EH (cell line): Measurements from ENCODE around the gene ADAMTS17.
"Not testable (repeated sequence)": the region's sequence is repeated elsewhere in the genome, so short reads cannot be mapped to it uniquely, and the experiment has no call there.

Source experiments
- DNase-seq: peaks from one replicate; pipeline ENCODE4 v3.0.0-alpha.2; 2015; ENCODE audit warnings: low read depth

ADAMTS17 gene

DNA sequence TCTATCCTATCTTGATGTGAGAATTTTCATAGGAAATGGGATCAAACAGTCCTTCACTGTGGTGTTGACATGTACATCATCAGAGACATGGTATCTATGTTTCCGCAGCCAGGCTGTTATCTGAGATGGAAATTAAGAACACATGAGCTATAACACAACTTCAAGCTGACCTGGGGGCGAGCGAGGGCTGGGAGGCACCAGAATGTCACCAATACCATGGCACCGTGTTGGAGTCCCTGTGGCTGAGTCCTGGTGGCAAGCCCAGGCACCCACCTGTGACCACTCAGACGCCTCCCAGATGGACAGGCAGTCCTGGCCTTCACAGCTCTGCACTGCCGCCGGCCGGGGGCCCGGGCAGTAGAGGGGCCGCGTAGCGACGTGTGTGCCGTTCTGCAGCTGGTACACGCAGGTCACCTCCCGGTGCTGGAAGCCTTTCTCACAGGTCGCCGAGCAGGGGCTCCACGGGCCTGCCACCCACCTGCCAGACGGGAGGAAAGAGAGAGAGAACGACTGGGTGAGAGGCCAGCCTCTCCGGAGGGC, 344.6 kb downstream of the ADAMTS17 start:
- DNase-seq, result no peak

DNA sequence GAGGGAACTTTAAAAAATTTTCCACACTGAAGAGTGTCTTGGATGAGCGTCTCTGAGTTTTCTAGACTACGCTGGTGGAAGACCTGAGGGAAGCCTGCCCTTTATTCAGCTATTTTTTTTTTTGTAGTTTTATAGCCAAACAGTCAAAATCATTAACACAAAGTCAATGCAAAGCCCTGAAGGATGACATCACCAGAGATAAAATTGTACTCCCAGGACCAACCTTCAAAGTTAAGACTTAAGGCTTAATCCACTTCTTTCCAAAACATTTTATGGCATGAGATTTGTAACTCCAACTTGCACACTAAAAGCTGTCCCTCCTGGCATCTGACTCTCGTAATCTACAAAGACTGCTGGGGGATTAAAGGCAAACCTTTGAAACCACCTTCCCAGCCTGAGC, 345.1 kb downstream of the ADAMTS17 start:
- DNase-seq, result no peak

DNA sequence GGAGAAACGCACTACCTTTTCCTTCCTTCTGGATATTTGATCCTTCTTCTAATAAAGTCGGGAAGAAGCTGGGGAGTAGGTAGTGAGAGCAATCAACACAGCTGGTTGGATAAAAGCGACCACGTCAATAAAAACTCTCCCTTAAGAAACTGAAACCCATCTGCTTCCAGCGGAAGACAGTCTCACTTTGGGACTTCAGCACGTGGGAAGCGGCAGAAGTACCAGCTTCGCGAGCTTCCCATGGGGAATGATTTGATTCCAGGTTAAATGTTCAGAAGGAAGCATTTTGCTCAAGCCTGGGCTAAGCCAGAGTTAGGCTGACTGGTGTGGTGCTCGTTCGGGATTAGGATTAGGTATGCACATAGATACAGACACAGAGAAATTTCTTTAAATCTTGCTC, 346.2 kb downstream of the ADAMTS17 start:
- DNase-seq, result no peak

DNA sequence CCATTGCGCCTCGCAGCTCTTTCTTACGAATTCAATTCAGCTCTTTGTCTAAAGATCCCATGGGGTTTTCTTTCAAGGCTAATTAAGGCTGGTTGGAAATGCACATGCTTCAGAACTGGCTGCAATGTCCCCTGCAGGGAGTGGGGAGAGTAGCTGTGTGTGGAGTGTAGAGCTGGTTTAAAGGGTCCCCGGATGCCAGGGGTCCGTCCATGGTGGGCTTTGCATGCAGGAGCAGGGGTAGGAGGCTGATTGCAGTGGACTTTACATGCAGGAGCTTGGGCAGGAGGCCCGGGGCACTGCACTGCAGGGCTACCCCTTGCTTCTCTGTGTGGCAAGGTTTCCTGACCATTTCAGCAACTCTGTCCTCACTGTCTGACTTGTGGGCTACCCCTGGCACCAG, 346.9 kb downstream of the ADAMTS17 start:
- DNase-seq, result no peak

DNA sequence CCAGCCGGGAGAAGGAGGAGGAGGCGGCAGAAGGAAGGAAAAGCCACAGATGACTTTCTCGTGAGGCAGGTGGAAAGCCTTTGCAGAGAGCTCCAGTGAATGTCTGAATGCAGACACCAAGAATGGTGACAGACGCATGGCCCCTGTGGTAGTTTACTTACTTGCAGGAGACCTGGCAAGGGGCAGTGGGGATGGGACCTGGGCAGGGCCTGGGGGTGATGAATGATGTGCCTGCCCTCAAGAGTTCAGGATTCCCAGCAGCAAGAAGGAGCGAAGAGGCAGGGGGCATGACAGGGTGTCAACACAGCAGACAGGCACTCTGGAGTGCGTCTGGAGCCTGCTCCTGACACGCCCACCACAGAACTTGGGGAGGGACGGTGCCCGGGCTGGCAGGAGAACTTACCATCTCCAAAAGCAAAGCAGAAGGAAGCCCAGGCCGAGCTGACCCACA, 348.1 kb downstream of the ADAMTS17 start:
- no peak for DNase-seq

DNA sequence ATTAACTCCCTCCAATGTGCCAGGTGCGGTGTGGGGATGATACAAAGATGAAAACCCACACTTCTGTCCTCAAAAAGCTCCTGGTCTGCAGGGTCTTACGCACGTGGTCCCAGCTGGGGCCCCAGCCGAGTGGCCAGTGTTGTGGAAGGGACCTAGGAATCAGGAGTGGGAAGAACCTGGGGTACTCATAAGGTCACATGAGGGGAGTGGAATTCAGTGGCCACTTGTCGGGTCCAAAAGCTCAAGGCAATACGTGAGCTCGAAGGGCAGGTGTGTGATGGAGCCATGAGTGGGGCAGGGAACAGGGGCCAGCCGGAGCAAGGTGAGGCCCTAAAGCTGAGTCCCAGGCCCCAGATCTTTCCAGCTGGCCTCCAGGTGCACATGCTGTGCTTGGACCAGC, 348.5 kb downstream of the ADAMTS17 start:
- DNase-seq, result no peak

DNA sequence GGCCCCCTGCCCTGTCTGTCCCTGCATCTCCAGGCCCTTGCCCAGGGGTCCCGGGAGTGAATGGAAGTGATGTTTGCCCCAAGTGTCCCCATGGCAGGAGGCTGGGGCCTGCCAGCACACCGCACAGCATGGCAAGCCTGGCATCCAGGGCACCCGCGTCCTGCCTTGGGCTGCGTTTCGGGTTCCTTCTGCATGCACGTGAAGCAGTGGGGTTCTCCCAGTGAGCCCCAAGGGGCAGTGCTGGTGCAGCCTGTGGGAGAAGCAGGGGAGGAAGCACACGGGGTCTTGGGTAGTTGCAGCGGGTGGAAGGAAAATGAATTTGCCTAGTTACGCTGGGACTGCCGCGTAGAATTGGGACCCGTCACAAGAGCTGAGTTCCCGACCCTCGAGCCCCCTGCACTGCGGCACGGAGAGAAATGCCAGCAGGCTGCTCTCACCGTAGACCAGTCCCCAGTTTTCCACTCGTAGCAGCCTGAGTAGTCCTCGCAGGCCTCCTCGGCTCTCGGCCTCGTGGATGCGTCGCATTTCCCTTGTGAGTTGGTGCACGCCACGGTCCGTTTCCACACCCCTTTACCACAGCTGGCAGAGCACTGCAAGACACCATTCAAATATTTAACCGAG, 349.1 kb downstream of the ADAMTS17 start:
- no peak for DNase-seq

DNA sequence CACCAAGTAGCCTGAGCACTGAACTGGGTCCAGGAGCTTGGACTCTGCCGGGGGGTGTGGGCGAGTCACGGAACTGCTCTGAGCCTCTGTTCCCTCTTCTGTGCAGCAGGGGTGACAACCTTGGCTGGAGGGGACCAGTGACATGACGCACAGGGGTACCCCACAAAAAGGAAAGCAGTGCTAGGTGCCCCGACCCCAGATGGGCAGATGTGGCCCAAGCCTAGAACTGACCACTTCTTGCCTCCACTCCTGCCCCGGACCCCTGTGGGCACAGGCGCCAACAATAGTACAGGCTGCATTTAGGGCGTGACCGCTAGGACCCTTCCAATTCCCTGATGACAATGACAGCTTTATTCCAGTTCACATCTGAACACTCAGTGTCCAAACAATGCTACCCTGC, 352.7 kb downstream of the ADAMTS17 start:
- DNase-seq, result no peak

DNA sequence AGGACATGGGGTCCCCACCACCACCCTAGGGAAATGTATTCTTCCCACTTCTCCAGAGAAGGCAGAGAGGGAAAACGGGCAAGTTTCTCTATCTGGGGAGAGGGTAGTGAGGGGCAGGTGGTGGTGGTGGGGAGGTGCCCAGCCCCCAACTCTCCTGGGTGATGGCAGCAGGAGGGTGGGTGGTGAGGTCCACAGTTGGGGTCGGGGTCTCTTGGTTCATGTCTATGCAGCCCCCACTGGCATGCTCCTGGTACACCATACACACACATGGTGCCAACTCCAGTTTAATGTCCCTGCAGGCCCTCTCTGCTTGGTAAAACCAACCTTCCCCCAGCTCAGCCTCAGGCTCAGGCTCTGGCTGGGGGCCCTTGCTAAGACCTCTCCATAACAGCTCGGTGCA, 354.1 kb downstream of the ADAMTS17 start:
- DNase-seq, result no peak

DNA sequence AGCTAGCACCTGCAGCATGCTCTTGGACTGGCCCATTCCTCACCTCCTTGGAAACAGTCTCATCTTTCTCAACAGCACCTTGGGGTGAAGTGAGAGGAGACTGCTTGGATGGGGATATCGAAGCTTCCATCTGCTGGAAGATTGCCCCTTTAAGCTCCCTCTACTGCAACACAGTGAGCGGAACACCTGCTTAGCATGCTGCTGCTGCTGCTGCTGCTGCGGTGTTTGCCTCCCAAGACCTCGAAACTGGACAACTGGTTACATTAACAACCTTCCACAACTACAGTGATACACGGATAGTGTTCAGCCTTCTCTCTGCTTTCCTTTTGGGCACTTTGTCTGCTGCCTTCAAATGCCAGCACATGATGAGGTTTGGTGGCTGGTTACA, 354.7 kb downstream of the ADAMTS17 start:
- DNase-seq, result no peak

DNA sequence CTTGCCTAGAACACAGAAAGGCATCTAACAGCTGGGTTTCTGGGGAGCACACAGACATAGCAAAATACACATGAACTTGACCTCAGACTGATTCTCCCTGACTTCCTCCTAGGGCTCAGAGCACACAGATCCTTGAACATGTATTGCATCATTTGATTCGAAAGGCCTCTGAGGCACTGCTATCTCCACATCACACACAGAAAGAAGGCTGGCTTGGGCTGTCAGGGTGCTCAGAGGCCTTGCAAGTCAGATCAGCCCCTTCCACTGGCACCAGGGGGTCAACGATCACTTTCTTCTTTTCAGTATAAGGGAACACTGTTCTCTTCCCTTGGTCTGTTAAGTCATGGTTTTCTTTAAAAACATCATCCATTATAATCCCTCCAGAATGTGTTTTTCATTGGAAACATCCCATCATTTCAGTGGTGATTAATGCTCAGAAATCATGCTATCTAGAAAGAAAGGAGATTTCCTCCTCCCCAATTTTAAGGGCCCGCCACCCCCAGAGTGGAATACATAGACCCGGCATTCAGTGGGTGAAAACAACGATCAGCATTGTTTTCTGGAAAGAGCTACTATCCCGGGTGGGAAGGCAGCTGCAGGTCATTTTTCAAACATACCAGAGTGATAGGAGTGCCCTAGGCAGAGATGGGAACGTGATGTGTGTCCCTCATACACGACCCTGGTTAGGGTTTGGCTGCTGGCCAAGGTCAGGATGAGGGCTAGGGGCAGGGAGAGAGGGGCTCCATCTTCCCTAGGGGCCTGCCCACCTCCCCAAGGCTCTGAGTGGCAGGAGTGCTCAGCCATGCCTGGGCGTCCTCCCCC, 355.3 kb downstream of the ADAMTS17 start:
- no peak for DNase-seq

DNA sequence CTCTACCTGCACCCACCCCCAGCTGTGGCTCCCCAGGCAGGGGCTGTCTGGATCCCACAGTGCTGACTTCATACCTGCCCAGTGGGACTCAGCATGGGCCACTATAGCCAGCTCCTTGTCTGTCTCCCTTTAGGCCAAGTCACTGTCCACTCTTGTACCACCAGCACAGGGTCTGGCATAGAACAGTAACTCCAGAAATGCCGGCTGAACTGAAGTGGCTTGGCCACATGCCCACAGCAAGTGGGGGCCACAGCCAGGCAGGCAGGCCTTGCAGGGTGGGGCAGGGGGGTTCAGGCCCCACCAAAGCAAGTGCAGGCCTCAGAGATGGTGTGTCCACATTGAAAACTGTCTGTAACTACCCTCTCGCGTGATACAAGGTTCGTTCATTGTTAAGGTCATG, 355.9 kb downstream of the ADAMTS17 start:
- DNase-seq, result no peak

DNA sequence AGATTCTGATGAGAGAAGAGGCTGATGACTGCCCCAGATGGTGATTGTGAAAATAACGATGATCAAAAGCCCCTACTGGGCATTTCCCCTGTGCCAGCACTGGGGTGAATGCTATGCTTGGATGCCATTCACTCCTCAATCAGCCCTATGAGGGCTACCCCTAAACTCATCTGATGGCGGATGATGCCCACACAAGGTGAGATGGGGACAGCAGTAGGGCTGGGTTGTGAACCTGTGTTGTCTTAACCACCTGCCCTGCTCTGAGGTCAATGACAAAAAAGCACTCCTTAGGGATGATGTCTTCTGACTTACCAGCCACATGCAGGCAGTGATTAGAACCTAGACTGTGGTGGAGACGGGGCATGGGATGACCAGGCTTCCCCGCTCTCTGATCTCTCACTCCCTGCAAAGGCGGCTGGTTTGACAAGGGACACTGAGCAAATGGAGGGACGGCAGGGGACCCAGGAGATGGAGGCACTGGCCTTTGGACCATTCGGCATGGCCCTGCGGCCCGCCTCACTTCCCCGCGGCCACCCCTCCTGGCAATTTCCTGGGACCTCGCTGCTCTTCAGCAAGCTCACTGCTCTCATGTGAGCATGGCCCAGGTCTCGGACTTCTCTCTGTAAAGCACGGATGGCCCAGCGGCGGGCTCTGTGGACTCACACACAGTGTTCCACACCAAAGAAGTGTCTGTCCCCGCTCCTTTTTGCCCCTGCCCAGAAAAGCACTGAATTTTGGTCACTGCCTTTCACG, 357.1 kb downstream of the ADAMTS17 start:
- no peak for DNase-seq

DNA sequence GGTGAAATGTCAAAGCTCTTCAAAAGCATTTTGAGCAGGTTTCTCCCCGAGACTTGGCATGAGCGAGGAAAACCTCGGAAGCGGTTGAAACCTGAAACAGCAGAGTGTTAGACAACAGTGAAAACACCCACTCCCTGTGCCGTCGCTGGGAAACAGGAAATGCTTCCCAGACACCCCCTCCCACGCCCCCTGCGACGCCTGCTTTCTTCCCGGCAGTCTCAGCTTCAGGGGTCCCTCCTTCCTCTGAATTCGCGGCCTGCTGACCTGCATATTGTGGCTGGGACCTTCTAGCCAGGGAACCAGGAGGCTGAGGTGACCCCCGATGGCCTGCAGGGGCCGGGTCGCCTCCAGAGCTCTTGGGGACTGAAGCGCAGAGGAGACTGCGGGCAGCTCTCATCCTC, 357.9 kb downstream of the ADAMTS17 start:
- DNase-seq, result no peak

DNA sequence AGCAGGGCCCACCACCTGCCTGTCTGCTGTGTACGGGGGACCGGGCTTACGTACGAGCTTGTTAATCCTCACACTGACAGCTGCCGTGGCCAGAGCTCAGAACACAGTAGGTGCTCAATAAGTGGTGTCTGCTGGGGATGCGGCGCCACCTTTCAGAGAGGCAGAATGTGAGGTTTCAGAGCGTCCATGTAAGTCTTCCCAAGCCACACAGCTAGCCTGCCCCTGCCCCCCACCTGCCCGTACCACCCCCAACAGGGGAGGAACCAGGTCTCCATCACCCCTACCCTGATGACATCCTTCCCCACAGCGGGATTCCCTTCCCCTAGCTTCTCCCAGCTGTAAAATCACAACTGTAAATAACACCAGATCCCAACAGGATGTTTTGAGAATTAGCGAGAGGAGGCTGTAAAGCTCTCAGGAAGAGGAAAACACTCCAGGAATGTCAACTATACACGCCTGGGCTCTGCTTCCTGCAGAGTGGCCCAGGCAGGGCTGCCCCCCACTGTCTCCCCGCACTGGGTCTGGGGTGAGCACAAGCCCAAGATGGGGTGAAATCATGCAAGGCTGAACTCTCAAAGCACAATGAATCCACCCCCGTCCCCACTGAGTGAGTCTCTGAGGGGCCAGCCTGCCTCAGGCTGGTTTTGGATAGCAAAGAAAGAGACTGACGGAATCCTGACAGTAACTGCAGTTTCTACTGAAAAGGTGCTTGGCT, 358.4 kb downstream of the ADAMTS17 start:
- no peak for DNase-seq

DNA sequence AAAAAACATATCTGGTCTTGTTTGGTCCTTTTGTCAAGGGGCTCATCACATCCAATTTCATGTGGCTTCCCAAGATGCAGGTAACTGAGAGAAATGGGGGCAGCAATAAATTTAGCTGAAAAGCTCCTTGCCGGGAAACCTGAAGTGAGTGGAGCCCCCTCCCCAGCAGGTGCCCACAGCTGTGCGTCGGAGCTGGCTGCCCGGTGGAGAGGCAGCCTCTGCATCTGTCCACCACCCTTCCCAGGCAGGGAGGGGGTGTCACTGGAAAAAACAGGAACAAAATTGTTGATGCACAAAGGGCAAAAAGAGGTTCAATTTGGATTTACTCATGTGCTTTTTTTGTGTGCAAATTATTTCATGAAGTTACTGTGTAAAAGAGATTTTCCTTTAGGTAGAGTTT, 359.1 kb downstream of the ADAMTS17 start:
- DNase-seq, result no peak

DNA sequence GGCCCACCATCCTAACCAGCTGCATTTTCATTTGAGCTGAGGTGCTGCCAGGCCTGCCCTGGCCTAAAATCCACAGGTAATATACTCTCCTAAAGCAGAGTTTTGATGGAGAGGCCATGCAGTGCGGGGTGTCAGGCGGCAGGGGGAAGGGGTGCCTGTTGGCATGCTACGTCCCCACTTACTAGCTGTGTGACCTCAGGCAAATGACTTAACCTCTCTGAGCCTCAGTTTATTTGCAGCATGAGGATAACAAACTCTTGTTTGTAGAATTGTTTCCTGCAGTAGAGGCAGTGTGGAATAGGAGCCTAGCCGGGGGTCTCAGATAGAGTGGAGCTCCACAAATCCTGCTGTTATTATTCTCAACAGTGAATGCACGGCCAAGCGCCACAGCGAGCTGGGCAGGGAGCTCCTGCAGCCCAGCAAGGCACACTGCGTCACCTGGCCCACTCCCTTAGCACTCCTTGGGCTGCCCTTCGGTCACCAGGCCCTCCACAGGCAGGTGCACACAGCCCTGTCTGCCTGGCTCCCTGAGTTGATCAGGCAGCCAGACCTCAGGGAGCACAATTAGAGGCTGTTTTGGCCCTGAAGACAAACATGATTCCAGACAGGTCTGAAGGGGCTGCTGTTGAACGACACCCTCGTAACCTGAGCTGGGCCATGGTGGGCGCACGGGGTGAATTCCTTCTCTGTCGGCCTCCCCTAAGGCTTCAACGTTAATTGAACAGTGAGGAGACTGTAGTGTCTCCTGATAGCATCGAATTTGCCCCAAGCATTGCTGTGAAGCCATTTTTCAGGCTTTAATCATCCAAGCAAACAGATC, 359.7 kb downstream of the ADAMTS17 start:
- no peak for DNase-seq

DNA sequence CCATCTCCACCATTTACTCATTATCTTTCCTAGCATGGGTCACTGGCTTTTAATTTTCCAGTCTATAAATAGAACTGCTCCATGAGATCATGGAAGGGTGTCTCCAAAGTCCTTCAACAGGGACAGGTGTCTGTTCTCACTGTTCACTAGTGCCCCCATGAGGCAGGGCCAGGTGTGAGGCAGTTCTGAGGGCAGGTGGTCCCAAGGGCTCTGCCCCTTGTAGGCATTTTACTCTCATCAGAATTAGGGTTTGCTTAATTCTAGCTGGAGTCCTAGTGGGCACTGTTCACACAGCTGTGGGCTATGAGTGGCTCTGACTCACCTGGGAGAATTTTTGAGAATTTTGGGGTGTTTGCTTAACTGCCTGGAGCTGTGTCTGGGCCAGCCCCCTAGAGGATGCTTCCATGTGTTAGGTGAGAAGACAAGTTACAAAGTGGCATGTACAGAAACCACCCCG, 360.6 kb downstream of the ADAMTS17 start:
- DNase-seq, result no peak

DNA sequence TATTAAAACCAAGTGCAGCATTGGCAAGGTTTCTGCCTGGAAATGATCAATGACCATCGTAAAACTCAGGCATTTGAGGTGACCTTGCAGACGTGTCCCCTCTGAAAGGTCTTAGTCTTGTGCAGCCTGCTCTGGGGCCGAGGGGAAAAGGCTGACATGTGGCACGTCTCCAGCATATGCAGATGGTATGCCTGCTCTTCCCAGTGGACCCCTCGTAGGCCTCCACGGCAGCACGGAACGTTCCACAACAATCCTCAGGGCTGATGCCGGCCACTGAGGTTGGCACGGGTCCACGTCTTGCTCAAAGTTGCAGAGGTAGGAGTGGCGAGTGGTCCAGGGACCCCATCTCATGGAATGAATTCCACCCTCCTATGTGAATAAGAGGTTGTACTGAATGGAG, 361.0 kb downstream of the ADAMTS17 start:
- DNase-seq, result no peak

DNA sequence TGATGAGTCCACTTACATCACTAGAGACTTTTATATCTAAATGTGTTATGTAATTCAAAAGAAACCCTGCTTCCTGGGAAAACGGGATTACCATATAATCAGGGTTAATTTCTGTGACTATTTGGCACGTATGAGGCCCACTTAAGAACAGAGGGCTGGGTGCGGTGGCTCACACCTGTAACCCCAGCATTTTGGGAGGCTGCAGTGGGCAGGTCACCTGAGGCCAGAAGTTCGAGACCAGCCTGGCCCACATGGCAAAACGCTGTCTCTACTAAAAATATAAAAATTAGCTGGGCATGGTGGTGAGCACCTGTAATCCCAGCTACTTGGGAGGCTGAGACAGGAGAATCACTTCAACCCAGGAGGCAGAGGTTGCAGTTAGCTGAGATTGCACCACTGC, 361.9 kb downstream of the ADAMTS17 start:
- DNase-seq, result not testable (repeated sequence)

DNA sequence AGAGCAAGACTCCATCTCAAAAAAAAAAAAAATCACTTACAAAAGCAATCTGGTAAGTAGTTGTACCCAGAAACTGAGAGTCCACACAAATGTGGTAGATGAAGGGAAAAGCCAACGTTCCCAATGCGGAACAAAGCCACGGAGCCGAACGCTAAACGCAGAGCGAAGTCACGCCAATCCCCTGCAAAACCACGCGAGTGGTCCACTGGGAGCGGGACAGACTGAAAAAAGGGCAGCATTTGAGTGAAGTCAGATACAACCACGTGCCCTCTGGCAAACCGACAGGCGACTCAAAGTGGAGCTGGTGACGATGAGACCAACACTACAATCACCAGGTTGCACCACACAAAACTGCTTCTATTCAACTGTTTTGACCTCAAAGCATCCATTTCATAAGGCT, 362.4 kb downstream of the ADAMTS17 start:
- no peak for DNase-seq
